Stimulated activated CD4-positive, alpha-beta T cell treated with anti-CD3 and anti-CD28 coated beads, Interleukin-4, amount 100 ng/mL, for 24 hours (primary cell): ENCODE data around the gene TNFAIP2.

Source experiments
- DNase-seq: peaks from one replicate; pipeline ENCODE4 v3.0.0-alpha.2; 2020

TNFAIP2 gene

GRCh38 chr14:103123634-103124500 is 606 bp downstream of the TNFAIP2 start:
- DNase-seq, result no peak

GRCh38 chr14:103124501-103125001 is 1.3 kb downstream of the TNFAIP2 start:
- no peak for DNase-seq

- DNase-seq, result no peak
Observed at GRCh38 chr14:103125098-103126070, 2.1 kb downstream of the TNFAIP2 start.

DNA sequence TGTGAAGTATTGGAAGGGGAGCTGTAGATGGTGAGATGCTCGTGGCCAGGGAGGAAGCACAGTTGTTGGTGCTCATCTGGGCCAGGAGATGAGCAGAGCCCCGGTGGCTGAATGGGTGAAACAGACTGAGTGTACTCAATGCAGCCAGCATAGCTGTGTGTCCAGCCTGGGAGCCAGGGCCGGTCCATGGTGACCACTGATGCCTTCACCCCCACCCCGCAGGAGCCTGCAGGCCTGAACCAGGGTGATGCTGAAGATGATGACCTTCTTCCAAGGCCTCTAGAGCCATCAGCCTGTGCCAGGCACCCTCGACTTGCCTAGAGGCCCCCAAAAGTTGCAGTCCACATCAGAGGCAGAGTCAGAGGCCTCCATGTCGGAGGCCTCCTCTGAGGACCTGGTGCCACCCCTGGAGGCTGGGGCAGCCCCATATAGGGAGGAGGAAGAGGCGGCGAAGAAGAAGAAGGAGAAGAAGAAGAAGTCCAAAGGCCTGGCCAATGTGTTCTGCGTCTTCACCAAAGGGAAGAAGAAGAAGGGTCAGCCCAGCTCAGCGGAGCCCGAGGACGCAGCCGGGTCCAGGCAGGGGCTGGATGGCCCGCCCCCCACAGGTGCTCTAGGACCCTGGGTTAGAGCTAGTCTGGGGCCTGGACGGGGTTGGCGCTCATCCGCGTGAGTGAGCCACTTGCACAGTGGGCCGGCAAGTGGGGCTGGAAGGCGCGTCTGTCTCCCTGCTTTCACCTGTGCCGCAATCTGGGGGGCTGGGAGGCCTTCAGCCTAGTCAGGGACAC is 3.0 kb downstream of the TNFAIP2 start:
- DNase-seq, result no peak

DNA sequence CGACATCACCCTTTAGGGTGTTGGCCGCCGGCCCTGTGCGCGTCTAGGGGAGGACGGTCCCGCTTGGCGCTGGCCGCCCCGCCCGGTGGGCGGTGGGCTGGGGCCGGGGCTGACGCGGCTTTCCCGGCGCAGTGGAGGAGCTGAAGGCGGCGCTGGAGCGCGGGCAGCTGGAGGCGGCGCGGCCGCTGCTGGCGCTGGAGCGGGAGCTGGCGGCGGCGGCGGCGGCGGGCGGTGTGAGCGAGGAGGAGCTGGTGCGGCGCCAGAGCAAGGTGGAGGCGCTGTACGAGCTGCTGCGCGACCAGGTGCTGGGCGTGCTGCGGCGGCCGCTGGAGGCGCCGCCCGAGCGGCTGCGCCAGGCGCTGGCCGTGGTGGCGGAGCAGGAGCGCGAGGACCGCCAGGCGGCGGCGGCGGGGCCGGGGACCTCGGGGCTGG is 3.6 kb downstream of the TNFAIP2 start:
- DNase-seq, result no peak

- DNase-seq, result no peak
Observed at GRCh38 chr14:103127356-103127755, 4.1 kb downstream of the TNFAIP2 start.

DNA sequence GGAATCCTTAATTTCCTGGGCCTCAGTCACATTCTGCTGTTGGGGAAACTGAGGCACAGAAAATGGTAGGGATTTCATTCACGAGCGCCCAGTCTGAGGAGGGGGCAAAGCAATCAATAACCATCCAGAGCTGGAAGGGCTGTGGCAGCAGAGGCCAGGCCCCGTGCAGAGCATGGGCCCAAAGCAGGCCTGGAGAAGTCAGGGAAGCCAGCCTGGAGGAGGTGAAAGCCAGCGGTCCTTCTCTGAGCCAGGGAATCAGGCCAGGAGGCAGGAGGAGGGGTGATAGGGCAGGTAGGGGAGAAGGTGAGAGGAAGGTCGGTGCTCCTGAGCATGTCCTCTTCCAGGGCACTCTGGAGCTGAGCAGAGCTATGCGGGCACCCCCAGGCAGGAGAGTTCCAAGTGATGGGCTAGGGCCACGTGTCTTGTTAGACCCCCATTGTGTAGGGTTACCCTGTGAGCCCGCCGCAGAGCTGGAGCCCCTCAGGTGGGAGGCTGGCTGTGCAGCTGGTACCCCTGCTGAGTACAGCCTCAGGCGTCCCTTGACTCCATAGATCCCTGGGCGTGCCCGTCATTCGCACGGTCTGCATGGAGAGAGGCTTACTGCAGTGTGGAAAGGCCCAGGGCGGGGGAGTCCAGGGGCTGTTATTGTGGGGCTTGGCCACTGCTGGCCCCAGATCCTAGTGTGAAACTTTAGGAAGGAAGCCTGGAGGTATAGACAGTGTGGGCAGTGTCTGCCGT is 4.8 kb downstream of the TNFAIP2 start:
- no peak for DNase-seq

DNA sequence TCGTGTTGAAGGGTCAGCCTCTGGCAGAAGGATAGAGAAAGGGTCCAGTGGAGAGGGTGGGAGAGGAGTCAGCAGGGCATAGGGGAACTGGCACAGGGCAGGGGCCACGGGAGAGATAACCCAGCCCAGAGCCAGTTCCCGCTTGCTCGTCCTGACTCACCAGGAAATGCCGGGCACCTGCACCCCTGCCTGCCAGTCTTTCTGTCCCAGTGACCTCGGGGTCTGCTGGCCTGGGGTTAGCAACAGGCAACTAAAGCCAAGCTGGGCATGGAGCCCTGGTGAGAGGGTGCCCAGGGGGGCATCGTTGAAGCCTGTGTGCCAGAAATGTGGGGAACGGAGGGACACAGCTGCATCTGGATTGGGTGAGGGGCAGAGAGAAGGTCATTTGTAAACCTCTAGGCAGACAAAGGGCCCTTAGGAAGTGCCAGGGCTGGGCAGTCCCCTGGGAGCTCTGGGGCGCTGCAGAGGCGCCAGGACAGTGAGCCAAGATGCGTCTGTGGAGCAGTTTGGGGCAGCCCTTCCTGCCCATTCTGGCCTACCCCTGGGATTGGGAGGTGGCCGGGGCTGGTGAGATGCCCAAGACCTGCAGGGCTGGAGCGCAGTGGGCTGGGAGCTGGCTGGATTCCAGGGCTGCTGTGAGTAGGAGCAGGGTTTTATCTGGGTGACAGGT is 5.5 kb downstream of the TNFAIP2 start:
- no peak for DNase-seq

GRCh38 chr14:103129301-103130016 is 6.2 kb downstream of the TNFAIP2 start:
- DNase-seq, result no peak

DNA sequence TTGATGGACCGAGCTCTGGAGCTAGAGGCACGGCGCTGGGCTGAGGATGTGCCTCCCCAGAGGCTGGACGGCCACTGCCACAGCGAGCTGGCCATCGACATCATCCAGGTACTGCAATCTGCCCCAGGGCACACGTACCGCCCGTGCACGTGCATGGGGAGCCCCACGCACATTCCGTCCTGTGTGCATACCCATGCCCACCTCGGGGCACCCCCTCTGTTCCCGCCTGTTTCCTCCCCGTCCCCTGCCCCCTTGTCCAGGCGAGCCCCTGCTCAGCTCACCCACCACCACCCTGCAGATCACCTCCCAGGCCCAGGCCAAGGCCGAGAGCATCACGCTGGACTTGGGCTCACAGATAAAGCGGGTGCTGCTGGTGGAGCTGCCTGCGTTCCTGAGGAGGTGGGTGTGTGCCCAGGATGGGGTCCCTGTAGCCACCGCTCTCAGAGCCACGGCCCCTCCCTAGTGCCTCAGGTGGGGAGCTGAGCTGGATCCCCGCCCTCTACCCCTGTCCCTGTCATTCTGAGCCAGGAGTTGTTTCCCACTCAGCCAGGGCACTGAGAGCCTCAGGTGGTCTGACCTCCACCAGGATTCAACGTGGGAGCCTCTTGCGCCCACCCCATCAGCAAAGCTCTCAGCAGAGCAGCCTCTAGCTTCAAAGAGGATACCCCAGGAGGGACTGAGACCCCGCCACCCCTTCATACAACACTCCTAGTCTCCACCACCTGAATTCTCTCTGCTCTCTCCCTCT is 6.9 kb downstream of the TNFAIP2 start:
- no peak for DNase-seq

DNA sequence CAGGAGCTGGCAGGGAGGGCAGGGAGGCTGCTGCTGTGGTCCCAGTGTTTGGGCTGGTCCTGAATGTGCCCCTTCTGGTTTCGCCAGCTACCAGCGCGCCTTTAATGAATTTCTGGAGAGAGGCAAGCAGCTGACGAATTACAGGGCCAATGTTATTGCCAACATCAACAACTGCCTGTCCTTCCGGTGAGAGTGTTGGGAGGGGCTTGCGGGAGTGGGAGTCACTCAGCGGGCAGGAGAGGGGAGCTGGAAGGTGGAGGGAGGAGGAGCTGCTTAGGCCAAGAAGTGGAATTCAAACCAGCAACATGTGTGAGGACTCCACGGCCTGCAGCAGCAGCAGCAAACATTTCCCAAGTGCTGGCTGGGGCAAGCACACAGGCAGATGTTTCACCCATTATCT is 7.7 kb downstream of the TNFAIP2 start:
- DNase-seq, result no peak

- no peak for DNase-seq
Observed at GRCh38 chr14:103131580-103131979, 8.3 kb downstream of the TNFAIP2 start.

- DNase-seq, result no peak
Observed at GRCh38 chr14:103132381-103133209, 9.3 kb downstream of the TNFAIP2 start.

- DNase-seq, result no peak
Observed at GRCh38 chr14:103133210-103134140, 10.2 kb downstream of the TNFAIP2 start.

DNA sequence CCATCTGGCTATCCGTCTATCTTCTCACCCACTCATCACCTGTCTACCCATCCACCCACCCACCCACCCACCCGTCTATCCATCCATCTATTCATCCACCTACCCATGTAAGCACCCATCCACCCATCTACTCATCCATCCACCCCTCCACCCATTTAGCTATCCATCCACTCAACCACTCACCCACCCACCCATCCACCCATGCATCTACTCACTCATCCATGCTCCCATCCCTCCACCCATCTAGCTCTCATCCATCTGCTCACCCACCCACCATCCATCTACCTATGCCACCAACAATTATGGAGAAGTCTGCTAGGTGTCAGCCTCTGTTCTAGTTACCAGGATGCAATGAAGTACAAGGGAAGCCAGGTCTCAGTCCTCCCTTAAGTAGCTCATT is 11.1 kb downstream of the TNFAIP2 start:
- DNase-seq, result no peak

DNA sequence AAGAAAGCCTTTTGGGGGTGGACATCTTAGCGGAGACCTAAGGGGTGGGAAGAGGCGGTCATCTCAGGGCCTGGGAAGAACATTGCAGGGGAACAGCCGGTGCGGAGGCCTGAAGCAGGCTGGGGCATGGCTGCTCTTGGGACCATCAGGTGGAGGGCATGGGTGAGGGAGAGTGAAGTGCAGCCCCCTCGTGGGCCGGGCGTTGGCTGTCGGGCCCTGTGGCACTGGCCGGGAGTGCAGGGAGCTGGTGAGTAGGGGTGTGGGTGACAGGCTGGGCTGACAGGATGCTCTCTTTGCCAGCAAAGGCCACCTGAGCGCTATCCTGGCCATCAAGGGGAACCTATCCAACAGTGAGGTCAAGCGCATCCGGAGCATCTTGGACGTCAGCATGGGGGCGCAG is 11.7 kb downstream of the TNFAIP2 start:
- no peak for DNase-seq

DNA sequence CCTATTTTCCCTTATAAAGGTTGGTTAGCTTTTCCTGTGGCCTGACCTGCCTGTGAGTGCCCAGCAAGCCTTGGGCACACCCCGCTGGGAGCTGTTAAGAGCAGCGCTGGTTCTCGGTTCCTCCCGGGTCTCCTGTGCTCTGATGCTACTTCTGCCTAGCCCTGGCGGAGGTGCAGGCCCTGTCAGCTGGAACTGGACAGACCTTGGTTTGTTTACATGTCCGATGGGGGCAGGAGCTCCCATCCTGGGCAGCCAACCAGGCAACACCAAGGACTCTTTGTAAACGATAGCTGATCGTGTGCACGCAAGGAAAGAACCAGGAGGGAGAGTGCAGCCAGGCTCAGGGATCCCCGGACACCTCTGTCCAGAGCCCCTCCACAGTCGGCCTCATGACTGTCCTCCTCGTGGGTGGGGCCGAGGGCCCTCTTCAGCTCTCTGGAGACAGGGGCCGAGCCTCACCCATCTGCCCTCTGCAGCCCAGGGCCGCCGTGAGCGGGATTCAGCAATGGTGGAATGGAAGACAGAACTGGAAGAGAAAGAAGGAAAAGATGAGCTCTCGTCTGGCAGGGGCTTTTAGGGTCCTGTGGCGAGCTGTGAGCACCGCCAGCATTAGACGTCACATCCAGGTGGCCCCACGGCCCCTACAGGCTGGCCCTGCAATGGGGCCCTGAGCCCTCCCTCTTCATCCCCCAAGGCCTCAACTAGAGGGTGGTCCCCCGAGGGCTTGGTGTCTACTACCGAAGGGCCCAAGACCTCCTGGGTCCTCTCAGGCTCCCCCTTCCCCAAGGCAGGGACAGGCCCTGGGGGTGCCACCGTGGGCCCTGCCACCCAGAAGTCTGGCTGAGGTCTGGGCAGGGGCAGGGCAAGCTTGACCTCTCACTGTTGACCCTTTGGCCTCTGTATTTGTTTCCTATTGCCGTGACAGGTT is 12.3 kb downstream of the TNFAIP2 start:
- no peak for DNase-seq
